ENCODE data around the gene ATAD3C.

- TF ChIP-seq POLR2AphosphoS5 (IDR thresholded peaks at IDR 0.05; ENCODE audit: low read depth, low read length) (no peak), TAF1 (IDR thresholded peaks at IDR 0.05; ENCODE audit: low read depth, low read length) (no peak), POLR2A (IDR thresholded peaks at IDR 0.05; ENCODE audit: low read depth, low read length) (no peak), SPI1 (IDR thresholded peaks at IDR 0.05; ENCODE audit: low read depth, low read length) (no peak), PAX5 (IDR thresholded peaks at IDR 0.05; ENCODE audit: insufficient read depth, low read length, severe bottlenecking) (no peak), POU2F2 (IDR thresholded peaks at IDR 0.05; ENCODE audit: low read depth, low read length) (no peak)
Observed at GRCh38 chr1:1432274-1432950, 17.1 kb upstream of the ATAD3C start.

Measured in GM12891 (cell line).